GM19099 (cell line): ENCODE measurements around the gene FGG.

Experiments used
- POLR2A ChIP-seq: IDR thresholded peaks from 3 replicates; pipeline ENCODE4 v1.6.1; 2011; ENCODE audit warnings: low read depth; ENCODE audit not compliant: insufficient read length; ENCODE audit errors: extremely low read depth

FGG gene

GRCh38 chr4:154597798-154598774 lies 14.4 kb downstream of the FGG start:
- no peak for TF ChIP-seq POLR2A

- no peak for TF ChIP-seq POLR2A
Measured at GRCh38 chr4:154595807-154596206, 16.6 kb downstream of the FGG start.

DNA sequence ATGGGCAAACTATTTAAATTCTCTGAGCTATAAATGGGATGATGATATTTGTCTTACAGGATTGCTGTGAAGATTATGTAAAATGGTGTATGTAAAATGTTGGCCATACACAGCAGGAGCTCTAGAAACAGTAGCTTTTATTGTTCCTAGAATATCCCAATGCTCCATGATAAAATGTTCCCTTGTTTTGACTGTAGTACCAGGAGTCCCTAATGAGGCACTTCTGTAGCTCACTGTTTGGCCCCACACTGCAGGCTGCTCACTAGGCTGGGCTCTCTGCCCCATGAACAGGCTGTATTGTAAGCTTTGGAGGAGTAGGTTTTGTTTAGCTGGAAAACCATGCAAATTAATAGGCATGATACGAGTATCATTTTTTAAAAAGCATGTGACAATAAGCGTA lies 18.6 kb downstream of the FGG start:
- no peak for TF ChIP-seq POLR2A

GRCh38 chr4:154591890-154592289 lies 20.6 kb downstream of the FGG start:
- no peak for TF ChIP-seq POLR2A

- TF ChIP-seq POLR2A = no peak
Measured at GRCh38 chr4:154590329-154591006, 22.0 kb downstream of the FGG start, which contains the start of gene FGA. Gene FGA (minus strand): TSS chr4:154590742. CDS start chr4:154590687, 55 bp downstream.

DNA sequence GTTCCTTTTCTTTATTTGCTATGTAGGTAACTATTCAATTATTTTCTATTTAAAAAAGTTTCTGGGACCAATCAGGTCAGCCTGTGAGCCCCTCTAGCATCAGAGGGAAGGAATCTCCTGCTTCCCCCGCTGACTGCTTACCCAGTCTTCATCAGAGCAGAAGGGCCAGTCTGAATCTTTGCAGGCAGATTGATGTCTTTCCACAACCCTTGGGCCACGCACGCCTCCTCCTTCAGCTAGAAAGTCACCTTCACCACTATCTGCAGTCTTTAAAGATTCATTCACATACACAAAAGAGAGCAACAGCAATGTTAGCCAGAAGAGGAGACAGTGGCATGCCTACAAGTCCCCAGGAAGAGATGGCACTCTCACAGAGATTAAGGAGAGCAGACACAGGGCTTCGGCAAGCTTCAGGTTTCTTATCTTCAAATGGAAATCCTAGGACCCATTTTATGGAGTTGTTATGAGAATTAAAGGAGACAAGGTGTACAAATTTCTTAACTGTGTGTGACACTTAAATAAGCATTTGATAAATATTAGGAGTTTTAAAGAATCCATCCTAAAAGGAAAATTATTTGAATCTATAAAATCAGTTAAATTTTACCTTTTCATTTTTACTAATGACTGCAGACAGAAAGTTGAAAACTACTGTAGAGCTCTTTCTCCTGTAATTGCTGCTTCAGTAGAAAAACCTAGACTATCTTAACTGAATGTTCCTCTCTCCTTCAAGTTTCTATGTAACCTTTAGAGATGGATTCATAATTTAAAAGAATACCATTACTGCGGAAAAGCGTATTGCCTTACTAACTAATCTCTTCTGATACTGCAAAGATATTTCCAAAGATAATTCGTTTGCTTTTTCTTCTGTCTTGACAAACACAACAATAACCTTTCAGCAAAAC lies 22.9 kb downstream of the FGG start:
- TF ChIP-seq POLR2A = no peak

DNA sequence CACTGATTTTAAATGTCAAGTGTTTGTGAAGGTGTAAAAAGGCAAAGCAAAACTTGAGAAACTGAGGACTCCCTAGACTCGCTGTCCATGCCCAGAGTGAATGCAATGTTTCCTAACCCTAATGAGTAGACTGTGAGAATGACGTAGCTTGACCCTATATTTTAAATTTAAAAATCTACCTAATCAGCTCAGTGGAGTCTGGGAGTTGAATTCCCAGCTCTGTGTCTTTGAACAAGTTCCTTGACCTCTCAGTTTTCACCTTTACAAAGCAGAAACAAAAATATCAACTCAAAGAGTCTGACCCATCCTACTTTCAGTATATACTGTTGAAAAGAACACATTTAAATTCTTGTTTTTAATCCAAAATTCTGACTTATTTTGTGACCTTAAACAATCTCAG lies 24.3 kb downstream of the FGG start:
- no peak for TF ChIP-seq POLR2A

- TF ChIP-seq POLR2A = no peak
Measured at GRCh38 chr4:154586296-154587033, 26.0 kb downstream of the FGG start.

- TF ChIP-seq POLR2A = no peak
Measured at GRCh38 chr4:154585369-154586018, 27.0 kb downstream of the FGG start.

DNA sequence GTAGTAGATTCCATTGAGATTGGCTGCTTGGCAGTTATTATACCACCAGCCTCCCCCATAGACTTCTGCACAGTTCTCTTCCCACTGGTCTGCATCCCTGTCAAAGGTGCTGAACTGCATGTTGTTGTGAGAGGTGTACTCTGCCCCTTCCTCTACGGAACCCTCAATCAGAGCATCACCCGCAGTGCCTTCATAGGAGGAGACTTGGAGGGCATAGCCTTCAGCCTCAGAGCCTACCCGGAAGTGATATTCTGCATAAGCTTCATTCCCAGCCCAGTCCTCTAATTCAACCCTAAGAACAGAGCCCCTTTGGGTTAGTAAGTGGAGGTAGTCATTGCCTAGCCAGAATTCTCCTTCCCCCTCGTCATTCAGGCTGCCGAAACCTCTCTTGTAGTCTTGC lies 28.2 kb downstream of the FGG start:
- TF ChIP-seq POLR2A = no peak

DNA sequence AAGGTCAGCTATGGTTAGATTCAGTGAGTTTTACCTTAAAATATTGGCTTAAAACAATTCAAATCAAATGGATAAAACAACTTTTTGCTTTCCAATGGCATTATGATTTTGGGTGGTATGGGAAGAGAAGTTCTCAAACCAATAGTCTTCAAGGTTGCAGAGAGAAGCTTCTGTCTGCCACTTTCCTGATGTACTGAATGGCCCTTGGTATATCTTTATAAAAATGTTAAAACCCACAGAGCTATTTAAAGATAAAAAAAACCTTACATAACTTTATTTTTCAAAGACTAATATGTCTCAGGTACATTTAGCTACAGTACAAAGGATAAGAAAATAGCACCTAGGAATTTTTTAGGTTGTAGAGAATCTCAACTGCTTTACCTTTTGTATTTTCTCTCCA lies 28.8 kb downstream of the FGG start:
- no peak for TF ChIP-seq POLR2A

GRCh38 chr4:154583230-154583629 lies 29.2 kb downstream of the FGG start:
- no peak for TF ChIP-seq POLR2A

DNA sequence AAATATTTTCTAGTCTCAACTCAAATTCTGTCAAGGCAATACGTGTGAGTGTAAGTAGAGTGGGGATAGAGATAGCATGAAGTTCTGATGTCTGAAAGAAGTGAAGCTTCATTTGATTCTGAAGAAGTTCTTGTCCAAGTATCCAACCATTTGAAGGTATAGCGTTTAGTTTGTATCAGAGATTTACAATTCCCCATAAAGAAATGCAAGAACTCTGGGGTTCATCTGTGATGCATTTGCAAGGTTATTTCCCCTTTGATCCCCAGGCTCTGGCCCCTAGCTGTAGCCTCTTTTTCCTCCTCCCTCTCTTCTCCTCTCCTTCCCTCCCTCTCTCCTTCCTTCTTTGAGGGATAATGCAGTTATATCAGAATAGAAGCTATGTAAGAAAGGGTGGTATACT lies 29.7 kb downstream of the FGG start:
- TF ChIP-seq POLR2A = no peak

DNA sequence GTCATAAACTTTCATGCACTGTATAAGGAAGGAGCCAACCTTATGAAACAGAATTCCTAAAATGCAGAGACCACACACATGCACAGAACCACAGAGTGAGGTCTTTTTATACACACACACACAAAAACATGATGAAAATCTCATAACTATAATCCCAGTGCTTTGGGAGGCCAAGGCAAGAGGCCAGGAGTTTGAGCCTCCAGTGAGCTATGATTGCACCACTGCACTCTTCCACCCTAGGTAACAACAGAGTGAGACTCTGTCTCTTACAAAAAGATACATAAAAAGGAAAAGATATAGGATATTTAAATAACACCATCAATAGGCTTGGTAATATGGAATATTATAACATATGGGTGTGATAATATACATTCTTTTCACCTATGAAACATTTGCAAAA lies 32.5 kb downstream of the FGG start:
- no peak for TF ChIP-seq POLR2A

DNA sequence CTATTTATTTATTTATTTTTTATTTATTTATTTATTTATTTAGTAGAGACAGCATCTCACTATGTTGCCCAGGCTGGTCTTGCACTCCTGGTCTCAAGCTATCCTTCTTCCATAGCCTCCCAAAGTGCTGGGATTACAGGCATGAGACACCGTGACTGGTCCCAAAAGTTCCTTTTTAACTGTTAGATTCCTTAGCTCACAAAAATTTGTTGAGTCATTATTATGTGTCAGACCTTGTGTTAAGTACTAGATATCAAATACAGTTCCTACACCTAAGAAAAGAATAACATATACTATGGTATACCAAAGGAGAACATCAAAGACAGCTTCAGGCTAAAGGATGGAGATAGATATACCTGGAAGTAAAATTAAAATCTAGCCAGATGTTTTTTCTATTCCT lies 33.5 kb downstream of the FGG start:
- no peak for TF ChIP-seq POLR2A

DNA sequence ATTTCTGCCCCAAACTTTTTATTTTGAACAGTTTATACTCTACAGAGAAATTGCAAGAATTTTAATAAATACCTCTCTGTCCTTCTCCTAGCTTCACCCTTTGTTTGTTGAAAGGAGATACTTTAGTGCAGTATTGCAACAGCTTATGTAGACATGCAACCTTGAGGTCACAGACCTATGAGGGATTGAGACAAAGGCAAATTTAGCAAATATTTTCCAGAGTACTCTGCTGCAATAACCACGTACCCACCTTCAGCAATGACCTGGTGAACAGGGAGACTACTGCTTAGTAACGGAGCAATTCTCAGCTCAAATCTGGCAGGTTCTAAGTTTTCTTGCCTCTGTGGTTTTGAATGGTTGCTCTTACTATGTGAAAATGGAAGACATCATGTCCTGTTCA lies 35.1 kb downstream of the FGG start:
- TF ChIP-seq POLR2A = no peak
